LNCaP clone FGC (cell line): Measurements from ENCODE around the gene CDK5R1.

Experiments
- DNase-seq: peaks from one replicate; pipeline ENCODE4 v3.0.0-alpha.2; 2011; ENCODE audit warnings: low read depth
- H3K4me3 ChIP-seq: 2 replicates; pipeline ENCODE4 v1.5.1; 2011; ENCODE audit warnings: mild to moderate bottlenecking, low read depth, low read length, control low read depth
- CTCF ChIP-seq: IDR thresholded peaks from 2 replicates; pipeline ENCODE4 v1.5.1; 2012; ENCODE audit warnings: mild to moderate bottlenecking; ENCODE audit not compliant: control insufficient read depth, insufficient read depth; ENCODE audit errors: extremely low read depth

CDK5R1 gene

DNA sequence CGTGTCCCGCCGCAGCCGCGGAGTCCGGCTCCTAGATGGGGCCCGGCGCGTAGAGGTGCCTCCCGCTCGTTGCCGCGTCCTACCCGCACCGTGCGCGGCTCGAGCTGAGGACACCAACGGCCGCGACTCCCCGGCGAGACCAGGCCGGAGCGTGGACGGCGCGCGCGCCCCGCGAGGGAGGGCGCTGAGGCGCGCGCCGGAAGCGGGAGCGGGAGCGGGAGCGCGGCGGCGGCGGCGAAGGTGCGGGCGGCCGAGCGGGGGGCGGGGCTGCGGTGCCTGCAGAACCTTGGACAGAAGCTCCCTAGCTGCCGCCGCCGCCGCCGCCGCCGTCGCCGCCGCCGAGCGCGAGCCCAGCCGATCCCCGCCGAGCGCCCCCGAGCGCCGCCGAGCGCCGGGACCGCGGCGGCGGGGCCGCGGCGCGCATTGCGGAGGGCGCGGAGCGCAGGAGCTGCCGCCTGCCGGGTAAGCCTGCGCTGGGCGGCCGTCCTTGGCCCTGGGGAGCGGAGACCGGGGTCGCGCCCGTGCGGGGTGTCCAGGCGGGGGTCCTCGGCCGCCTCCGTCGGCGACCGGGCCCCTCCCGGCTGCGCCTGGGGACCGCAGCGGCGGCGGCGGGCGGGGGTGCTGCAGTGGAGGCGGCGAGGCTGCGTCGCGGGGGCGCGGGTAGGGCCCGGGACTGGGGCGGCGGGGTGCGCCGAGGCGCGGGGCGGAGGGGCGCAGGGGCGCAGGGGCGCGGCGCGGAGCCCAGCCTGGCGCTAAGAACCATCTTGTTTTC lies at the start of gene CDK5R1:
TSS of gene CDK5R1 (plus strand) at position 293 of the 772 bp plus-strand sequence. CDS start 628 bp downstream, outside the sequence.
- H3K4me3 ChIP-seq = peak within 1 kb of the TSS; percentile 65

DNA sequence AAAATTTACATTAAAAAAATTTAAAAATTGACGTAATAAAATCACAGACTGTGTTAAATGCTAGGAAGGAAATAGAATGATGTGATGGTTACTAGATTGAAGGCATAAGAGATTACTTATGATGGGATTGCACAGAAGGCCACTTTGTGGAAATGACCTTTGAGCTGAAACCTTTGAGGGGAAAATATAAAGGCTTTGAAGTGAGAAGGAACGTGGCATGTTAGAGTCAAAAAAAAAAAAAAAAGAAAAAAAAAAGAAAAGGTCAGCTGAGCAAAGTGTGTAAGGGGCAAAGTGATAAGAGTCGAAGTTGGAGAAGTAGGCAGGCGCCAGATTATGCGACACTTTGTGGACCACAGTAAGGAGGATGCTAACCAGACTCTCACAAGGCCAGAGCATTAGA lies 46.1 kb upstream of the CDK5R1 start:
- no peak for TF ChIP-seq CTCF
- no peak overlapping the region for H3K4me3 ChIP-seq
- no peak for DNase-seq

More for the DNA sequence above, at the start of gene CDK5R1:
- TF ChIP-seq CTCF = no peak
- DNase-seq = peak; percentile 14

- no peak for TF ChIP-seq CTCF
- H3K4me3 ChIP-seq = no peak overlapping the region
- no peak for DNase-seq
Observed at GRCh38 chr17:32441886-32442285, 44.9 kb upstream of the CDK5R1 start.

DNA sequence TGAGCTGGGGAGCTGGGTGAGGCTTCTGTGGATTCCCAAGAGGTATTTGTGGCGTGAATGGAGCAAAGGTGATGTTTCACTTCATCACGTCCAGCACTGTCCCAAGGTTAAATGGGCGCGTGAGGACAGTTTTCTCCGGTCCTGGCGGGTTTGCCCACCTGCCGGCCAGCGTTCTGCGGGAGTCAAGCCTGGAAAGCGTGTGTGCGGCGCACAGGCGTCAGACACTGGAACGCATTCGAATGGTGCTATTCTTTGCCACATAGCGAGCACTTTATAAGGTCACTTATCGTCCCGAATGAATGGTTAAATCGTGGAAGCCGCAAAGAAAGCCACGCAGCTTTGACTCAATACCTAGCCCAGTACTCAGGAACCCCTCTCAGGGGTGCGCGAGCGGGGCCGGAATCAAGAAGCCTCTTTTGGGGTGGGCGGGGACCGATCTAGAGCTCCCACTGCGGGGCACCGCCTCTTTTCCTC lies 42.9 kb upstream of the CDK5R1 start:
- H3K4me3 ChIP-seq = peak overlapping the region; percentile 98
- no peak for DNase-seq
- TF ChIP-seq CTCF = no peak

DNA sequence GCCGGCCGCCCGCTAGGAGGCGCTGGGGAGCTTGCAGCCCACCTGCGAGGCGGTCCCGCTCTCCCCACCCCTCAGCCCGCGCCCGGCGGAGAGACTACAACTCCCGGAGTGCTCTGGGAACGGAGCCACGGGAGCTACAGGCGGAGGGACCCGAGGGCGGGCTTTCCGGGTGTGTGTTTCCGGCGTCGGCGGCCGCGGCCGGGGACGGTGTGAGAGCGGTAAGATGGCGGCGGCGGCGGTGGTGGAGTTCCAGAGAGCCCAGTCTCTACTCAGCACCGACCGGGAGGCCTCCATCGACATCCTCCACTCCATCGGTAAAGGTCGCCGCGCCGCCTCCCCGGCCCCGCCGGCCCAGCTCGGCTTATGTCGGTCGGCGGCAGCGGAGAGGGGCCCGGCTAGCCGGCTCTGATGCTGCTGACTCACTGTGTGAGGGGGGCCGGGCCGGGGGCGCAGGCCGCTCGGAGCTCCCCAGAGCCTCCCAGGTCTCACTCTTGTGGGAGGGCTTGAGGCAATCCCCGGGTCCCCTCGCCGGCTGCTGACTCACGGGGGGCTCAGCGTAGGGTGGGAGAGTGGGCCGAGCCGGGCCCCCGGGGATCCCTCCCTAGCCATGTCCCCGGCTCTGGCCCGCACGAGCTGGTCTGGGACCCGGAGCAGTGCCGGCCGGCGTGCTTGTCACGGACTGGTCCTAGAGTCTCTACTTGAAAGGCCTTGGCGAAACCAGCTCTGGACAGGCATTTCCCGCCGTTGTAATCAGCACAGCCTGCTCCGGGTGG lies 42.3 kb upstream of the CDK5R1 start, which contains the start of gene PSMD11:
TSS of gene PSMD11 (plus strand) at position 210 of the 773 bp plus-strand sequence. CDS start at position 224, 14 bp downstream.
- DNase-seq = peak; percentile 88
- TF ChIP-seq CTCF = peak; percentile 88
- H3K4me3 ChIP-seq = peak within 1 kb of the TSS; percentile 98

- peak overlapping the region; percentile 98 for H3K4me3 ChIP-seq
- DNase-seq = no peak
- TF ChIP-seq CTCF = no peak
Observed at GRCh38 chr17:32445074-32445415, 41.7 kb upstream of the CDK5R1 start.
